Mammary epithelial cell (primary cell): ENCODE data around the gene AKT1.

Source experiments
- EZH2 ChIP-seq: IDR thresholded peaks from 2 replicates; pipeline ENCODE4 v1.6.1; 2012; ENCODE audit warnings: low read length, inconsistent platforms, borderline replicate concordance
- TF ChIP-seq, protein P1 (sequence below), 2 donors: IDR thresholded peaks in 1 of 2; conservative IDR thresholded peaks in 1 of 2; 2 replicates each; pipeline ENCODE4 v1.5.1; 2011 to 2012; ENCODE audit warnings: inconsistent platforms in 2 of 2, low read length in 2 of 2, mild to moderate bottlenecking in 2 of 2, control low read depth in 1 of 2, low read depth in 1 of 2; ENCODE audit not compliant: insufficient read depth in 1 of 2; ENCODE audit errors: extremely low read depth in 1 of 2

DNA sequence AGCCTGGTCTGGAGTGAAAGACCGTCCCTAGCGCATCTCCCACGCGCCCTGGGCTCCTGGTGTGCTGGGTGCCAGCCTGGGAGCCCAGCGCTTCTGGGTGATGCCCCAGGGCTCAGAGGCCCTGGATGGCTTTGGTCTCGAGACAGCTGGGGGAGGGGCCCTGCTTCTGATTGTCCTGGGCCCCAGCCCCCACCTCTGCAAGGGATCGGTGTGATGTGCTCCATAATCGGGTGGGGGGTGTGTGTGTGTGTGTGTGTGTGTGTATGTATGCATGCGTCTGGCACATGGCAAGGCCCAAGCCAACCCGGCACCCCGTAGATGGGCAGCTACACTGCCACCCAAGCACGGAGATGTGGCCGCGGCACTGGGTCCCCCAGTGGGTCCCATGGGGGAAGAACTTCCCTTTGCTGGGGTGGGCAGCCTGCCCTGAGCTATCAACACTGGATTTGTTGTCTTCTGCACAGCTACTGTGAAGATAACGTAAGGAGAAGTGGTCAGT, 8.4 kb upstream of the AKT1 start:
- TF ChIP-seq, protein P1, sequence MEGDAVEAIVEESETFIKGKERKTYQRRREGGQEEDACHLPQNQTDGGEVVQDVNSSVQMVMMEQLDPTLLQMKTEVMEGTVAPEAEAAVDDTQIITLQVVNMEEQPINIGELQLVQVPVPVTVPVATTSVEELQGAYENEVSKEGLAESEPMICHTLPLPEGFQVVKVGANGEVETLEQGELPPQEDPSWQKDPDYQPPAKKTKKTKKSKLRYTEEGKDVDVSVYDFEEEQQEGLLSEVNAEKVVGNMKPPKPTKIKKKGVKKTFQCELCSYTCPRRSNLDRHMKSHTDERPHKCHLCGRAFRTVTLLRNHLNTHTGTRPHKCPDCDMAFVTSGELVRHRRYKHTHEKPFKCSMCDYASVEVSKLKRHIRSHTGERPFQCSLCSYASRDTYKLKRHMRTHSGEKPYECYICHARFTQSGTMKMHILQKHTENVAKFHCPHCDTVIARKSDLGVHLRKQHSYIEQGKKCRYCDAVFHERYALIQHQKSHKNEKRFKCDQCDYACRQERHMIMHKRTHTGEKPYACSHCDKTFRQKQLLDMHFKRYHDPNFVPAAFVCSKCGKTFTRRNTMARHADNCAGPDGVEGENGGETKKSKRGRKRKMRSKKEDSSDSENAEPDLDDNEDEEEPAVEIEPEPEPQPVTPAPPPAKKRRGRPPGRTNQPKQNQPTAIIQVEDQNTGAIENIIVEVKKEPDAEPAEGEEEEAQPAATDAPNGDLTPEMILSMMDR (conservative IDR thresholded peaks at IDR 0.05 in 1 of 2, IDR thresholded peaks at IDR 0.05 in 1 of 2; ENCODE audit: extremely low read depth in 1 of 2, insufficient read depth in 1 of 2, low read depth in 1 of 2, low read length in 2 of 2), result no peak
- no peak for TF ChIP-seq EZH2
